GM10266 (cell line): ENCODE measurements around the gene PLCG2.

ENCODE experiments used
- DNase-seq: peaks from one replicate; pipeline ENCODE4 v3.0.0; 2012; ENCODE audit errors: extremely low spot score
- TF ChIP-seq, protein P1 (sequence below): IDR thresholded peaks from 2 replicates; pipeline ENCODE4 v1.5.1; 2012; ENCODE audit warnings: mild to moderate bottlenecking, low read depth; ENCODE audit not compliant: control insufficient read depth, insufficient read depth; ENCODE audit errors: missing control alignments

Gene PLCG2

DNA sequence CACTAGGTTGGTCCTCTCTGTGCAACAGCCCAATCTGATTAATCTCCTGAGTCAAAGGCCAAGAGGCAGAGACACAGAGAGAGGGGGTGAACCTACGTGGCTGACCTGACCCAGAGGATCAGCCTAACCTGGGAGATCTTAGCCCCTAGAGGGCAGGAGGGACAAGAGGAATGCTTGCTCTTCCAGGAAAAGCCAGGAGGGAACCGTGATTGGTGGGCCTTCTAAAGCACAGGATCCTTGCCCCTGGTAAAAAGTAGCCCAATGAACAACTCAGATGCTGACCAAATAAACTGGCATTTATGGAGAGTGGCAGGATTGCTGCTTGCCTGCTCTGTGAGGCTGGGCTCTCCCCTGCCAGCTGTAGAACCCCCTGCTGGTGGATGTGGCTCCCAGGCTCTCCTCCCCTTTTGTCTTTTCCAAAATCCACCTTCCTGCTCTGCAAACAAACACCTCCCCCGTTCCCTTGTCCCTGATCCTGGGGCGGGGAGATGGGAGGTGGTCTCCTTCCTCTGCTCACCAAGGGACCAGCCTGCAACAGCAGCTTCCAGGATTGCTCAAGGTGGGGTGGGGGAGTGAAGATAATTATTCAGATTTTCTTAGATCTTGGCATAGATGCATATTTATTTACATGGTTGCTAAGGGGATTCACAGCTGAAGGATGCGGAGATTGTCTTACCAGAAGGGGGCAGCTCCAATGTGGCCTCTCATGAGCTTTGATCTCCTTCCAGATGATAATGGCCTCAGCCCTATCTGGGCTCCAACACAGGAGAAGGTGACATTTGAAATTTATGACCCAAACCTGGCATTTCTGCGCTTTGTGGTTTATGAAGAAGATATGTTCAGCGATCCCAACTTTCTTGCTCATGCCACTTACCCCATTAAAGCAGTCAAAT is 160.3 kb downstream of the PLCG2 start:
- DNase-seq, result no peak
- TF ChIP-seq, protein P1, sequence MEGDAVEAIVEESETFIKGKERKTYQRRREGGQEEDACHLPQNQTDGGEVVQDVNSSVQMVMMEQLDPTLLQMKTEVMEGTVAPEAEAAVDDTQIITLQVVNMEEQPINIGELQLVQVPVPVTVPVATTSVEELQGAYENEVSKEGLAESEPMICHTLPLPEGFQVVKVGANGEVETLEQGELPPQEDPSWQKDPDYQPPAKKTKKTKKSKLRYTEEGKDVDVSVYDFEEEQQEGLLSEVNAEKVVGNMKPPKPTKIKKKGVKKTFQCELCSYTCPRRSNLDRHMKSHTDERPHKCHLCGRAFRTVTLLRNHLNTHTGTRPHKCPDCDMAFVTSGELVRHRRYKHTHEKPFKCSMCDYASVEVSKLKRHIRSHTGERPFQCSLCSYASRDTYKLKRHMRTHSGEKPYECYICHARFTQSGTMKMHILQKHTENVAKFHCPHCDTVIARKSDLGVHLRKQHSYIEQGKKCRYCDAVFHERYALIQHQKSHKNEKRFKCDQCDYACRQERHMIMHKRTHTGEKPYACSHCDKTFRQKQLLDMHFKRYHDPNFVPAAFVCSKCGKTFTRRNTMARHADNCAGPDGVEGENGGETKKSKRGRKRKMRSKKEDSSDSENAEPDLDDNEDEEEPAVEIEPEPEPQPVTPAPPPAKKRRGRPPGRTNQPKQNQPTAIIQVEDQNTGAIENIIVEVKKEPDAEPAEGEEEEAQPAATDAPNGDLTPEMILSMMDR, result no peak

- TF ChIP-seq, protein P1, result no peak
- no peak for DNase-seq
These were observed 161.9 kb downstream of the PLCG2 start for GRCh38 chr16:81940781-81941560.

DNA sequence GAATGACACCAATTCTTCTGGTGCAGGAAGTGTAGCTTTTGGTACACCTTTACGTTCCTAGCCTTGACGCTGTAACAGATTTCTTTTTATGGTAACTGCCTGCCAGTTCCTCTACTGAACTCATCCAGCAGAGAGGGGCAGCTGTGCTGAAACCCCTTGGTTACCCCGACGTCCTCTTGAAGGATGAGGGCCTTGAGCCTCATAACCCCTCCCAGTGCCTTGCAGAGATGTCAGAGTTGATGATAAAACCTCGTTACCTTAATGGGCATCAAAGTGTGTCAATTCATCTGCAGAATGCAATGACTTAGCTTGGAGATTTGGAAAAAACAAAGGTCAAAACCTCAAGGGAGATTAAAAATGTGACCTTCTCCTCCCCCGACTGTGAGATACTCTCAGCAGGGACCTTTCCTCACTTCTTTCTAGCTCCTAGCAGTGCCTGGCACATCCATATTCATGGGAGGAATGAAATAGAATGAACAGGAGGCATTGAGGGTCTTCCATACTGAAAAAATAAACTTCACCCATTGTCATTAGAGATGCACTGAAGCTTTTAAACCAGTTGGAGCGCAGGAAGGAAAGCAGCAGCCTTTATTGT is 163.0 kb downstream of the PLCG2 start:
- TF ChIP-seq, protein P1, result no peak
- DNase-seq, result no peak

- DNase-seq, result no peak
- TF ChIP-seq, protein P1, result no peak
These were observed 166.6 kb downstream of the PLCG2 start for GRCh38 chr16:81945665-81946064.

GRCh38 chr16:81946206-81946605 is 167.1 kb downstream of the PLCG2 start:
- no peak for DNase-seq
- TF ChIP-seq, protein P1, result no peak

GRCh38 chr16:81951564-81951963 is 172.5 kb downstream of the PLCG2 start:
- TF ChIP-seq, protein P1, result no peak
- no peak for DNase-seq
